ENCODE results near the gene RASL10A. TPM values are rescaled to one million over a fixed set of nuclear protein-coding genes. Genes with fewer than 3 reads are reported as not detected.

Gene RASL10A
- total and polyA plus RNA-seq, 10 donors: 0.54 to 6.1 (median 2.3) TPM

- Histone ChIP-seq H3K27ac (no peak overlapping the region), H3K4me3 (no peak overlapping the region), H3K9me3 (no peaks in the 10 kb centered on the region), H3K36me3 (peaks cover 0 to 81% (median 72%) of the 10 kb centered on the region in 6 donors), H3K27me3 (replicated peaks in 1 of 7) (no peaks in the 10 kb centered on the region), H3K4me1 (peaks cover 3 to 35% (median 17%) of the 10 kb centered on the region in 6 donors)
- no peak for TF ChIP-seq CTCF (IDR thresholded peaks at IDR 0.05 in 8 of 11, conservative IDR thresholded peaks at IDR 0.05 in 3 of 11)
- TF ChIP-seq POLR2AphosphoS5 (IDR thresholded peaks at IDR 0.05): no peak
- no peak for TF ChIP-seq POLR2A (IDR thresholded peaks at IDR 0.05)
- 86 to 92% (median 90%) methylated on average over 29 to 34 of the region's 34 CpGs for WGBS, 5 donors
- intact Hi-C loops (cut with DNase I; ENCODE audit: low total_unique reads): no loop called here
- no peak for DNase-seq
These were observed 13.3 kb upstream of the RASL10A start for GRCh38 chr22:29328566-29329500.

GRCh38 chr22:29328055-29328454 is 12.6 kb upstream of the RASL10A start:
- 90 to 98% (median 94%) methylated on average over 4 to 5 of the region's 5 CpGs for WGBS, 5 donors
- H3K27me3 ChIP-seq (replicated peaks in 1 of 7): no peaks in the 10 kb centered on the region
- TF ChIP-seq POLR2A (IDR thresholded peaks at IDR 0.05) (no peak), POLR2AphosphoS5 (IDR thresholded peaks at IDR 0.05) (peak in 1 of 3 donors; percentile 44), CTCF (IDR thresholded peaks at IDR 0.05 in 8 of 11, conservative IDR thresholded peaks at IDR 0.05 in 3 of 11) (no peak)
- H3K4me1 ChIP-seq: peaks cover 3 to 35% (median 17%) of the 10 kb centered on the region in 6 donors
- intact Hi-C loops (cut with DNase I; ENCODE audit: low total_unique reads): no loop called here
- no peak overlapping the region for H3K4me3 ChIP-seq
- DNase-seq: no peak
- H3K36me3 ChIP-seq: peaks cover 0 to 73% (median 64%) of the 10 kb centered on the region in 6 donors
- peak overlapping the region in 1 of 8 donors; percentile 2 for H3K27ac ChIP-seq
- no peaks in the 10 kb centered on the region for H3K9me3 ChIP-seq

DNA sequence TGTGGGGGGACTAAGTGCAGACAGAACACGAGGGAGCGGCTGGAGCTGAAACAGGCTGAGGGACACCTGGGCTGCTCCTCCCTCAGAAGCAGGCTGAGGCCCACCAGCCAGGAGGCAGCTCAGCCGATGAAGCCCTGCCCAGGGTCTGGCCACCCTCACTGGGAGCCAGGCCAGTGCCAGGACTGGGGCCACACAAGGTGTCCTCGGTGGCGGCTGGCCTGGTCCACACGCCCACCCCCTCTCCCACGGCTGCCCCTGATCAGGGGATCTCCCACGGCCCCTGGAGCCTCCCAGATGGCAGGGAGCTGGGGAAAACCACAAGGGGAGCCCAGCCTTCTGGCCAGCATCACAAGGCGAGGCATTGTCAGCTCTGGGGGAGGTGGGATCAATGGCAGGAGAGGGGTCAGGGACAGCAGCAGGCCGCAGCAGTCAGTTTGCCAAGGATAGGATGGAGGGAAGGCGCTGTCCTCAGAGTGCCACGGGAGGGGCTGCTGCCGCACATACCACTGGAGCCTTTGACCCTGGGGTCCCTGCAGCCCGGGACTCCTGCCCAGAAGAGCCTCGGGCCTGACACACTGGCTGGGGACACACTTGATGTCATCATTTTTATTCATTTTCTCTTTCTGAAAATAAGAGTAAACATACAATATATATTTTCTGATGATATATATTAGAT is 11.7 kb upstream of the RASL10A start:
- intact Hi-C loops (cut with DNase I; ENCODE audit: low total_unique reads): no loop called here
- Histone ChIP-seq H3K4me1 (peaks cover 3 to 35% (median 17%) of the 10 kb centered on the region in 6 donors), H3K27me3 (replicated peaks in 1 of 7) (no peaks in the 10 kb centered on the region), H3K9me3 (no peaks in the 10 kb centered on the region), H3K4me3 (no peak overlapping the region), H3K36me3 (peaks cover 0 to 65% (median 56%) of the 10 kb centered on the region in 6 donors), H3K27ac (peak overlapping the region in 2 of 8 donors; percentile 2 to 18)
- WGBS, 5 donors: 81 to 91% (median 84%) methylated on average over 9 to 15 of the region's 15 CpGs
- DNase-seq: no peak
- TF ChIP-seq POLR2AphosphoS5 (IDR thresholded peaks at IDR 0.05) (peak; percentile 18 to 68 (median 35)), POLR2A (IDR thresholded peaks at IDR 0.05) (no peak)

- no peaks in the 10 kb centered on the region for H3K27me3 ChIP-seq (replicated peaks in 1 of 7)
- peaks cover 0 to 57% (median 48%) of the 10 kb centered on the region in 6 donors for H3K36me3 ChIP-seq
- no peaks in the 10 kb centered on the region for H3K9me3 ChIP-seq
- peaks cover 3 to 34% (median 17%) of the 10 kb centered on the region in 6 donors for H3K4me1 ChIP-seq
- WGBS, 5 donors: 84 to 92% (median 89%) methylated on average over 5 to 10 of the region's 10 CpGs
- intact Hi-C loops (cut with DNase I; ENCODE audit: low total_unique reads): no loop called here
- H3K27ac ChIP-seq: no peak overlapping the region
- peak in 1 of 3 donors; percentile 25 for TF ChIP-seq POLR2AphosphoS5 (IDR thresholded peaks at IDR 0.05)
- TF ChIP-seq CTCF (IDR thresholded peaks at IDR 0.05 in 8 of 11, conservative IDR thresholded peaks at IDR 0.05 in 3 of 11): no peak
- no peak for TF ChIP-seq POLR2A (IDR thresholded peaks at IDR 0.05)
- H3K4me3 ChIP-seq: no peak overlapping the region
- no peak for DNase-seq
These were observed 11.0 kb upstream of the RASL10A start for GRCh38 chr22:29326481-29326880.

Measured in spleen (tissue), 11 donors.